OCI-LY7 (cell line): ENCODE results near the gene SRPRA. TPM values are rescaled to one million over a fixed set of nuclear protein-coding genes. Genes with fewer than 3 reads are reported as not detected.

Source experiments
- BruUV-seq: library from RNA; stranded (reverse); fragments of 400-500 nt; replicated peaks from 2 replicates; lab custom pipeline; 2021; lab: Mats Ljungman, UMichigan
- CTCF ChIA-PET: fragments of 300-600 bp; sonication (Branson Sonifier 250); formaldehyde crosslinking; loops from one replicate; lab custom pipeline; 2022; ENCODE audit warnings: antibody characterized with exemption; ENCODE audit not compliant: unreplicated experiment; lab: Charles Lee
- POLR2A ChIA-PET: fragments of 300-600 bp; sonication (Branson Sonifier 250); formaldehyde crosslinking; loops from one replicate; lab custom pipeline; 2022; ENCODE audit warnings: antibody characterized with exemption; lab: Charles Lee
- DNase-seq: peaks from one replicate; pipeline ENCODE4 v3.0.0-alpha.2; 2015; ENCODE audit warnings: low spot score
- H2AFZ ChIP-seq: fragments of 200-600 bp; sonication (generic), shearing (Covaris generic); 2 replicates; pipeline ENCODE4 v1.6.1; 2014; ENCODE audit warnings: mild to moderate bottlenecking, antibody characterized with exemption, low read length, moderate library complexity
- H3K27ac ChIP-seq: fragments of 200-600 bp; sonication (generic); 2 replicates; pipeline ENCODE4 v1.5.1; 2014; ENCODE audit warnings: mixed run types, low read depth, mild to moderate bottlenecking, moderate library complexity, low read length, inconsistent platforms; ENCODE audit not compliant: poor library complexity, severe bottlenecking
- H3K36me3 ChIP-seq: fragments of 200-600 bp; sonication (generic); 2 replicates; pipeline ENCODE4 v1.6.1; 2014; ENCODE audit warnings: mild to moderate bottlenecking, antibody characterized with exemption, low read length, moderate library complexity, mixed read lengths; ENCODE audit not compliant: insufficient read depth
- H3K4me1 ChIP-seq: fragments of 200-600 bp; sonication (generic); 2 replicates; pipeline ENCODE4 v1.5.1; 2014; ENCODE audit warnings: mild to moderate bottlenecking, low read length; ENCODE audit not compliant: insufficient read depth, poor library complexity, severe bottlenecking
- H3K4me2 ChIP-seq: fragments of 200-600 bp; sonication (generic); 2 replicates; pipeline ENCODE4 v1.6.1; 2014; ENCODE audit warnings: mild to moderate bottlenecking, low read length
- H3K4me3 ChIP-seq: fragments of 200-600 bp; sonication (generic); 2 replicates; pipeline ENCODE4 v1.5.1; 2014; ENCODE audit warnings: mild to moderate bottlenecking, low read depth, low read length; ENCODE audit not compliant: poor library complexity, severe bottlenecking
- H3K79me2 ChIP-seq: fragments of 200-600 bp; sonication (generic); 2 replicates; pipeline ENCODE4 v1.6.1; 2016; ENCODE audit warnings: low read depth, mild to moderate bottlenecking, low read length, moderate library complexity, mixed read lengths; ENCODE audit not compliant: insufficient read depth
- H3K9me2 ChIP-seq: fragments of 200-600 bp; sonication (generic); 2 replicates; pipeline ENCODE4 v1.6.1; 2016; ENCODE audit warnings: mild to moderate bottlenecking, low read length, mixed read lengths; ENCODE audit not compliant: insufficient read depth
- H3K9me3 ChIP-seq: fragments of 200-600 bp; sonication (generic); 2 replicates; pipeline ENCODE4 v1.6.1; 2014; ENCODE audit warnings: mild to moderate bottlenecking, mixed run types, low read length, mixed read lengths
- H4K20me1 ChIP-seq: fragments of 200-600 bp; sonication (generic); 2 replicates; pipeline ENCODE4 v1.6.1; 2014; ENCODE audit warnings: mild to moderate bottlenecking, antibody characterized with exemption, low read length, moderate library complexity, mixed read lengths; ENCODE audit not compliant: insufficient read depth
- CTCF ChIP-seq: fragments of 200-600 bp; sonication (generic); conservative IDR thresholded peaks from 2 replicates; pipeline ENCODE4 v1.5.1; 2014; ENCODE audit warnings: mild to moderate bottlenecking, antibody characterized with exemption, low read length, moderate library complexity, mixed read lengths
- EZH2phosphoT487 ChIP-seq: fragments of 200-600 bp; sonication (generic); IDR thresholded peaks from 2 replicates; pipeline ENCODE4 v1.6.1; 2018; ENCODE audit warnings: low read depth, borderline replicate concordance, mild to moderate bottlenecking, mixed run types, antibody characterized with exemption, low read length, moderate library complexity, mixed read lengths
- intact Hi-C: fragments of 100-400 bp; cut with micrococcal nuclease; formaldehyde crosslinking; loops from one replicate; pipeline ENCODE4 v1.10.0; 2022; ENCODE audit not compliant: unreplicated experiment
- total RNA-seq, 2 experiments: library from RNA; depleted of rRNA in 1 of 2; stranded (reverse); fragments of >200 nt in 1 of 2; shearing (Covaris generic) in 1 of 2; gene quantifications; 2 replicates each; pipeline ENCODE4 v1.2.3, GENCODE V29; 2014 to 2022

Gene SRPRA
- total RNA-seq, 2 experiments from 2014 or later, result 62.9 to 100 TPM

GRCh38 chr11:126263489-126263888 lies 5.2 kb downstream of the SRPRA start:
- Histone ChIP-seq H3K27ac (no peak overlapping the region), H3K36me3 (peaks cover 79% of the 10 kb centered on the region), H4K20me1 (0 out of 2 replicates have a peak, but pooled peaks cover 3% of the 10 kb centered on the region), H3K4me1 (peaks cover 9% of the 10 kb centered on the region), H3K9me2 (no peaks in the 10 kb centered on the region), H3K4me2 (no peak overlapping the region), H3K9me3 (no peaks in the 10 kb centered on the region), H3K4me3 (no peak overlapping the region), H2AFZ (no peak overlapping the region), H3K79me2 (peaks cover 20% of the 10 kb centered on the region)
- TF ChIP-seq CTCF, result no peak
- no peak for TF ChIP-seq EZH2phosphoT487
- no TSS peak for BruUV-seq
- intact Hi-C loops, result loop anchor here (10.0 kb wide), 1 partner anchor 649 kb away; no protein-coding TSS in a partner anchor
- ChIA-PET POLR2A (interaction anchor here (0.9 to 1.4 kb wide), 2 partner anchors 9 to 97 kb away, joined by 3 read pairs; no protein-coding TSS in a partner anchor), CTCF (no interaction called here)
- no peak for DNase-seq

- no peaks in the 10 kb centered on the region for H3K9me2 ChIP-seq
- no TSS peak for BruUV-seq
- no peak for DNase-seq
- no peak overlapping the region for H3K27ac ChIP-seq
- no peak overlapping the region for H3K4me2 ChIP-seq
- ChIA-PET POLR2A (interaction anchor here (0.7 to 1.8 kb wide), 5 partner anchors 9 to 99 kb away, joined by 3 to 7 read pairs (median 3); no protein-coding TSS in a partner anchor), CTCF (no interaction called here)
- intact Hi-C loops, result loop anchor here (10.0 kb wide), 1 partner anchor 647 kb away; no protein-coding TSS in a partner anchor
- H3K36me3 ChIP-seq, result peaks cover 87% of the 10 kb centered on the region
- H3K4me1 ChIP-seq, result peaks cover 2% of the 10 kb centered on the region
- H4K20me1 ChIP-seq, result no peaks in the 10 kb centered on the region
- no peak overlapping the region for H3K4me3 ChIP-seq
- TF ChIP-seq EZH2phosphoT487, result no peak
- no peak for TF ChIP-seq CTCF
- no peak overlapping the region for H2AFZ ChIP-seq
- peaks cover 7% of the 10 kb centered on the region; the same call in 1 of the 2 replicates for H3K79me2 ChIP-seq
- H3K9me3 ChIP-seq, result no peaks in the 10 kb centered on the region
These were observed 6.5 kb downstream of the SRPRA start for GRCh38 chr11:126262216-126262615.

- no peak for TF ChIP-seq EZH2phosphoT487
- TF ChIP-seq CTCF, result no peak
- H3K9me2 ChIP-seq, result no peaks in the 10 kb centered on the region
- no peaks in the 10 kb centered on the region for H3K79me2 ChIP-seq
- no peak overlapping the region for H3K27ac ChIP-seq
- BruUV-seq, result no TSS peak
- DNase-seq, result no peak
- ChIA-PET POLR2A (no interaction called here), CTCF (no interaction called here)
- H2AFZ ChIP-seq, result no peak overlapping the region
- H3K36me3 ChIP-seq, result peaks cover 80% of the 10 kb centered on the region
- H3K4me2 ChIP-seq, result no peak overlapping the region
- intact Hi-C loops, result no loop called here
- H3K4me3 ChIP-seq, result no peak overlapping the region
- no peaks in the 10 kb centered on the region for H3K4me1 ChIP-seq
- H4K20me1 ChIP-seq, result no peaks in the 10 kb centered on the region
- H3K9me3 ChIP-seq, result no peaks in the 10 kb centered on the region
These were observed 10.9 kb downstream of the SRPRA start for GRCh38 chr11:126257764-126258163.
